ENCODE measurements around the gene STX1B.

STX1B gene

GRCh38 chr16:30974348-30974747, 36.1 kb downstream of the STX1B start:
- TF ChIP-seq SUZ12 (IDR thresholded peaks at IDR 0.05; ENCODE audit: extremely low read depth, insufficient read depth, insufficient read length) (no peak), YY1 (IDR thresholded peaks at IDR 0.05; ENCODE audit: insufficient read depth, insufficient read length) (no peak), ZNF274 (IDR thresholded peaks at IDR 0.05; ENCODE audit: low read depth, low read length) (no peak)
- Histone ChIP-seq H3K36me3 (ENCODE audit: insufficient read depth, insufficient read length, low read length) (peaks cover 96% of the 10 kb centered on the region), H3K27me3 (ENCODE audit: insufficient read depth, insufficient read length) (no peaks in the 10 kb centered on the region), H3K9ac (ENCODE audit: insufficient read length, low read depth) (no peak overlapping the region), H3K4me3 (ENCODE audit: insufficient read length, low read depth) (no peak overlapping the region), H3K9me3 (ENCODE audit: insufficient read depth, low read length) (no peaks in the 10 kb centered on the region), H3K4me1 (ENCODE audit: insufficient read depth, insufficient read length) (peaks cover 8% of the 10 kb centered on the region)
- DNase-seq (ENCODE audit: low read depth, low spot score): no peak

GRCh38 chr16:30972872-30973271, 37.6 kb downstream of the STX1B start:
- no peak overlapping the region for H3K4me3 ChIP-seq (ENCODE audit: insufficient read length, low read depth)
- H3K9ac ChIP-seq (ENCODE audit: insufficient read length, low read depth): no peak overlapping the region
- TF ChIP-seq ZNF274 (IDR thresholded peaks at IDR 0.05; ENCODE audit: low read depth, low read length): no peak
- TF ChIP-seq YY1 (IDR thresholded peaks at IDR 0.05; ENCODE audit: insufficient read depth, insufficient read length): no peak
- no peak for TF ChIP-seq SUZ12 (IDR thresholded peaks at IDR 0.05; ENCODE audit: extremely low read depth, insufficient read depth, insufficient read length)
- H3K27me3 ChIP-seq (ENCODE audit: insufficient read depth, insufficient read length): no peaks in the 10 kb centered on the region
- H3K36me3 ChIP-seq (ENCODE audit: insufficient read depth, insufficient read length, low read length): peaks cover 95% of the 10 kb centered on the region
- no peaks in the 10 kb centered on the region for H3K9me3 ChIP-seq (ENCODE audit: insufficient read depth, low read length)
- peaks cover 6% of the 10 kb centered on the region for H3K4me1 ChIP-seq (ENCODE audit: insufficient read depth, insufficient read length)
- DNase-seq (ENCODE audit: low read depth, low spot score): no peak

- Histone ChIP-seq H3K4me3 (ENCODE audit: insufficient read length, low read depth) (no peak overlapping the region), H3K9ac (ENCODE audit: insufficient read length, low read depth) (no peak overlapping the region), H3K36me3 (ENCODE audit: insufficient read depth, insufficient read length, low read length) (peaks cover 93% of the 10 kb centered on the region), H3K27me3 (ENCODE audit: insufficient read depth, insufficient read length) (no peaks in the 10 kb centered on the region), H3K9me3 (ENCODE audit: insufficient read depth, low read length) (no peaks in the 10 kb centered on the region), H3K4me1 (ENCODE audit: insufficient read depth, insufficient read length) (peaks cover 3% of the 10 kb centered on the region)
- DNase-seq (ENCODE audit: low read depth, low spot score): no peak
- TF ChIP-seq SUZ12 (IDR thresholded peaks at IDR 0.05; ENCODE audit: extremely low read depth, insufficient read depth, insufficient read length) (no peak), ZNF274 (IDR thresholded peaks at IDR 0.05; ENCODE audit: low read depth, low read length) (no peak), YY1 (IDR thresholded peaks at IDR 0.05; ENCODE audit: insufficient read depth, insufficient read length) (no peak)
These were observed 39.1 kb downstream of the STX1B start for GRCh38 chr16:30971298-30971697.

- Histone ChIP-seq H3K4me3 (ENCODE audit: insufficient read length, low read depth) (no peak overlapping the region), H3K4me1 (ENCODE audit: insufficient read depth, insufficient read length) (peaks cover 2% of the 10 kb centered on the region), H3K9ac (ENCODE audit: insufficient read length, low read depth) (no peak overlapping the region), H3K9me3 (ENCODE audit: insufficient read depth, low read length) (no peaks in the 10 kb centered on the region), H3K27me3 (ENCODE audit: insufficient read depth, insufficient read length) (no peaks in the 10 kb centered on the region), H3K36me3 (ENCODE audit: insufficient read depth, insufficient read length, low read length) (peaks cover 92% of the 10 kb centered on the region)
- TF ChIP-seq YY1 (IDR thresholded peaks at IDR 0.05; ENCODE audit: insufficient read depth, insufficient read length): no peak
- no peak for TF ChIP-seq SUZ12 (IDR thresholded peaks at IDR 0.05; ENCODE audit: extremely low read depth, insufficient read depth, insufficient read length)
- no peak for TF ChIP-seq ZNF274 (IDR thresholded peaks at IDR 0.05; ENCODE audit: low read depth, low read length)
- DNase-seq (ENCODE audit: low read depth, low spot score): no peak
These were observed 41.1 kb downstream of the STX1B start for GRCh38 chr16:30969246-30969842.

- Histone ChIP-seq H3K27me3 (ENCODE audit: insufficient read depth, insufficient read length) (no peaks in the 10 kb centered on the region), H3K4me1 (ENCODE audit: insufficient read depth, insufficient read length) (peaks cover 2% of the 10 kb centered on the region), H3K36me3 (ENCODE audit: insufficient read depth, insufficient read length, low read length) (peaks cover 91% of the 10 kb centered on the region), H3K9ac (ENCODE audit: insufficient read length, low read depth) (no peak overlapping the region), H3K9me3 (ENCODE audit: insufficient read depth, low read length) (no peaks in the 10 kb centered on the region), H3K4me3 (ENCODE audit: insufficient read length, low read depth) (no peak overlapping the region)
- TF ChIP-seq SUZ12 (IDR thresholded peaks at IDR 0.05; ENCODE audit: extremely low read depth, insufficient read depth, insufficient read length) (no peak), ZNF274 (IDR thresholded peaks at IDR 0.05; ENCODE audit: low read depth, low read length) (no peak), YY1 (IDR thresholded peaks at IDR 0.05; ENCODE audit: insufficient read depth, insufficient read length) (no peak)
- DNase-seq (ENCODE audit: low read depth, low spot score): no peak
These were observed 42.6 kb downstream of the STX1B start for GRCh38 chr16:30967795-30968194.

DNA sequence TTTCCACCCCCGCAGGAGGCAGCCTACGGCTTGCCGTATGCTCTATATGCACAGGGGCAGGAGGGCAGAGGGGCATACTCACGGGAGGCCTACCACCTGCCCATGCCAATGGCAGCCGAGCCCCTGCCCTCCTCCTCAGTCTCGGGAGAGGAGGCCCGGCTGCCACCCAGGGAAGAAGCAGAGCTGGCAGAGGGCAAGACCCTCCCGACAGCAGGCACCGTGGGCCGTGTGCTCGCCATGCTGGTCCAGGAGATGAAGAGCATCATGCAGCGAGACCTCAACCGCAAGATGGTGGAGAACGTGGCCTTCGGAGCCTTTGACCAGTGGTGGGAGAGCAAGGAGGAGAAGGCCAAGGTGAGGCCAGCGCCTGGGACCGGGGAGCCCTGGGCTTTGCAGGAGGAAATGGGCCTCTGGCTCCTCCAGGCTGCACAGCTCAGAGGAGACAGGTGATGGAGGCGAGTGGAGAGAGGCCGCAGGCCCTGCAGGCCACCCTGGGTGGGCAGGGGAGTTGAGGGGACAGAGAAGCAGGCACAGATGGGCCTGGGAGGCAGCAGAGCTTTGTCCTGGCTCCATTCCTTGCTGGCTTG, 44.3 kb downstream of the STX1B start:
- H3K27me3 ChIP-seq (ENCODE audit: insufficient read depth, insufficient read length): no peaks in the 10 kb centered on the region
- H3K9ac ChIP-seq (ENCODE audit: insufficient read length, low read depth): no peak overlapping the region
- peaks cover 91% of the 10 kb centered on the region for H3K36me3 ChIP-seq (ENCODE audit: insufficient read depth, insufficient read length, low read length)
- peaks cover 5% of the 10 kb centered on the region for H3K4me1 ChIP-seq (ENCODE audit: insufficient read depth, insufficient read length)
- no peak overlapping the region for H3K4me3 ChIP-seq (ENCODE audit: insufficient read length, low read depth)
- H3K9me3 ChIP-seq (ENCODE audit: insufficient read depth, low read length): no peaks in the 10 kb centered on the region
- no peak for DNase-seq (ENCODE audit: low read depth, low spot score)
- TF ChIP-seq SUZ12 (IDR thresholded peaks at IDR 0.05; ENCODE audit: extremely low read depth, insufficient read depth, insufficient read length) (no peak), YY1 (IDR thresholded peaks at IDR 0.05; ENCODE audit: insufficient read depth, insufficient read length) (no peak), ZNF274 (IDR thresholded peaks at IDR 0.05; ENCODE audit: low read depth, low read length) (no peak)

DNA sequence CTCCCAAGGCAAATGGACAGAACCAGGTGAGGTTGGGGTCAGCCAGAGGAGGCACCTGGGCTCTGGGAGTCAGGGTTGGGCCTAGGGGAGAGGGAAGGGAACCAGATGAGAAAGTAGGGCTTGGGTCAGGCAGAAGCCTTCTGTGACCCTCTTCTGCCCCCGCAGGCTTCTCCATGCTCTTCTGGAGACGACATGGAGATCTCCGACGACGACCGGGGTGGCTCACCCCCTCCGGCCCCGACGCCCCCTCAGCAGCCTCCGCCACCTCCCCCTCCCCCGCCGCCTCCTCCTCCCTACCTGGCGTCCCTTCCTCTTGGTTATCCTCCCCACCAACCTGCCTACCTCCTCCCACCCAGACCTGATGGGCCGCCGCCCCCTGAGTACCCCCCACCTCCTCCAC, 45.0 kb downstream of the STX1B start:
- H3K9me3 ChIP-seq (ENCODE audit: insufficient read depth, low read length): no peaks in the 10 kb centered on the region
- no peak overlapping the region for H3K9ac ChIP-seq (ENCODE audit: insufficient read length, low read depth)
- no peak for DNase-seq (ENCODE audit: low read depth, low spot score)
- peaks cover 91% of the 10 kb centered on the region for H3K36me3 ChIP-seq (ENCODE audit: insufficient read depth, insufficient read length, low read length)
- TF ChIP-seq SUZ12 (IDR thresholded peaks at IDR 0.05; ENCODE audit: extremely low read depth, insufficient read depth, insufficient read length): no peak
- TF ChIP-seq ZNF274 (IDR thresholded peaks at IDR 0.05; ENCODE audit: low read depth, low read length): no peak
- no peak for TF ChIP-seq YY1 (IDR thresholded peaks at IDR 0.05; ENCODE audit: insufficient read depth, insufficient read length)
- peaks cover 6% of the 10 kb centered on the region for H3K4me1 ChIP-seq (ENCODE audit: insufficient read depth, insufficient read length)
- no peaks in the 10 kb centered on the region for H3K27me3 ChIP-seq (ENCODE audit: insufficient read depth, insufficient read length)
- no peak overlapping the region for H3K4me3 ChIP-seq (ENCODE audit: insufficient read length, low read depth)
